ENCODE data around the gene SCAMP2. TPM values are rescaled to one million over a fixed set of nuclear protein-coding genes. Genes with fewer than 3 reads are reported as not detected.
A peak's percentile ranks its signal among the peaks of the same experiment; 100 is the strongest.

The SCAMP2 gene
- total RNA-seq, 3 donors from 2014 or later, result 49.5 to 71.4 (median 69.4) TPM

- Histone ChIP-seq H3K4me1 (peaks cover 0 to 12% of the 10 kb centered on the region in 2 donors), H3K9me3 (no peaks in the 10 kb centered on the region), H3K27ac (peak overlapping the region; percentile 86 to 93), H3K36me3 (no peaks in the 10 kb centered on the region), H3K27me3 (no peaks in the 10 kb centered on the region), H3K4me3 (no peak overlapping the region)
- TF ChIP-seq CTCF (IDR thresholded peaks at IDR 0.05) (no peak), POLR2A (IDR thresholded peaks at IDR 0.05) (no peak), POLR2AphosphoS5 (IDR thresholded peaks at IDR 0.05) (no peak)
- no peak for DNase-seq (ENCODE audit: low spot score in 2 of 2)
- intact Hi-C loops (cut with DNase I; ENCODE audit: low total_unique reads), result no loop called here
Measured at GRCh38 chr15:74844319-74845207, 28.6 kb downstream of the SCAMP2 start.

GRCh38 chr15:74843891-74844299, 29.3 kb downstream of the SCAMP2 start:
- TF ChIP-seq CTCF (IDR thresholded peaks at IDR 0.05) (no peak), POLR2AphosphoS5 (IDR thresholded peaks at IDR 0.05) (no peak), POLR2A (IDR thresholded peaks at IDR 0.05) (no peak)
- peak overlapping the region; percentile 86 to 93 for H3K27ac ChIP-seq
- no peaks in the 10 kb centered on the region for H3K27me3 ChIP-seq
- no peaks in the 10 kb centered on the region for H3K36me3 ChIP-seq
- no peak for DNase-seq (ENCODE audit: low spot score in 2 of 2)
- intact Hi-C loops (cut with DNase I; ENCODE audit: low total_unique reads), result no loop called here
- H3K9me3 ChIP-seq, result no peaks in the 10 kb centered on the region
- H3K4me1 ChIP-seq, result peaks cover 0 to 12% of the 10 kb centered on the region in 2 donors
- H3K4me3 ChIP-seq, result peak overlapping the region; percentile 87 to 94 (median 89)

- peak overlapping the region; percentile 86 to 93 for H3K27ac ChIP-seq
- H3K9me3 ChIP-seq, result no peaks in the 10 kb centered on the region
- no peak for DNase-seq (ENCODE audit: low spot score in 2 of 2)
- peaks cover 0 to 12% of the 10 kb centered on the region in 2 donors for H3K4me1 ChIP-seq
- no peaks in the 10 kb centered on the region for H3K27me3 ChIP-seq
- H3K4me3 ChIP-seq, result peak overlapping the region; percentile 87 to 94 (median 89)
- TF ChIP-seq CTCF (IDR thresholded peaks at IDR 0.05) (peak in 1 of 3 donors; percentile 12), POLR2A (IDR thresholded peaks at IDR 0.05) (no peak), POLR2AphosphoS5 (IDR thresholded peaks at IDR 0.05) (peak in 1 of 3 donors; percentile 3)
- no peaks in the 10 kb centered on the region for H3K36me3 ChIP-seq
- intact Hi-C loops (cut with DNase I; ENCODE audit: low total_unique reads), result no loop called here
Measured at GRCh38 chr15:74843445-74843828, 29.7 kb downstream of the SCAMP2 start.

GRCh38 chr15:74842581-74843444, 30.4 kb downstream of the SCAMP2 start, which contains the start of gene ULK3:
TSS of gene ULK3 (minus strand) at chr15:74843156. CDS start at chr15:74843105, 51 bp downstream.
- intact Hi-C loops (cut with DNase I; ENCODE audit: low total_unique reads), result no loop called here
- peak within 1 kb of the TSS; percentile 87 to 94 (median 89) for H3K4me3 ChIP-seq
- H3K36me3 ChIP-seq, result no peaks in the 10 kb centered on the region
- no peaks in the 10 kb centered on the region for H3K9me3 ChIP-seq
- H3K27ac ChIP-seq, result peak within 1 kb of the TSS; percentile 86 to 93
- DNase-seq (ENCODE audit: low spot score in 2 of 2), result peak; percentile 81 to 89
- TF ChIP-seq POLR2AphosphoS5 (IDR thresholded peaks at IDR 0.05) (peak; percentile 49 to 67 (median 59)), POLR2A (IDR thresholded peaks at IDR 0.05) (no peak), CTCF (IDR thresholded peaks at IDR 0.05) (peak in 2 of 3 donors; percentile 46 to 85)
- H3K4me1 ChIP-seq, result peaks cover 0 to 12% of the 10 kb centered on the region in 2 donors
- H3K27me3 ChIP-seq, result no peaks in the 10 kb centered on the region
